ENCODE measurements around the gene FAM120AOS.
A peak's percentile ranks its signal among the peaks of the same experiment; 100 is the strongest.

Gene FAM120AOS

DNA sequence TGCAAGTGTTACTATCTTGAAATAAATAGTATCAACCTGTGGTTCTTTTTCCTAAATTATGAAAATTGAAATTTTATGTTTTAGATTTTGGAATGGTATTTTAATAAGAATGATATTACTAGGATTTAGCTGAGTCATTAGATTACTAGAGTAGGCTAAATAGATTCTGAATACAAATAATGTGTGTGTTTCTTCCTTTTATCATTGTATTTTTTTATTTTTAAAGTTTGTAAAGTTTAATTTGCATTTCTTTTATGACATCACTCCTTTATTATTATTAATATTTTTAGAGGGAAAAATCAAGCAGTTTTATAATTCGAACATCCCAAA is 8.0 kb upstream of the FAM120AOS start:
- no peak overlapping the region for H3K27ac Mint-ChIP-seq
- H3K4me3 Mint-ChIP-seq: no peak overlapping the region
- no peaks in the 10 kb centered on the region for H3K27me3 Mint-ChIP-seq (ENCODE audit: low read depth, poor library complexity)
- TF ChIP-seq, protein P1, sequence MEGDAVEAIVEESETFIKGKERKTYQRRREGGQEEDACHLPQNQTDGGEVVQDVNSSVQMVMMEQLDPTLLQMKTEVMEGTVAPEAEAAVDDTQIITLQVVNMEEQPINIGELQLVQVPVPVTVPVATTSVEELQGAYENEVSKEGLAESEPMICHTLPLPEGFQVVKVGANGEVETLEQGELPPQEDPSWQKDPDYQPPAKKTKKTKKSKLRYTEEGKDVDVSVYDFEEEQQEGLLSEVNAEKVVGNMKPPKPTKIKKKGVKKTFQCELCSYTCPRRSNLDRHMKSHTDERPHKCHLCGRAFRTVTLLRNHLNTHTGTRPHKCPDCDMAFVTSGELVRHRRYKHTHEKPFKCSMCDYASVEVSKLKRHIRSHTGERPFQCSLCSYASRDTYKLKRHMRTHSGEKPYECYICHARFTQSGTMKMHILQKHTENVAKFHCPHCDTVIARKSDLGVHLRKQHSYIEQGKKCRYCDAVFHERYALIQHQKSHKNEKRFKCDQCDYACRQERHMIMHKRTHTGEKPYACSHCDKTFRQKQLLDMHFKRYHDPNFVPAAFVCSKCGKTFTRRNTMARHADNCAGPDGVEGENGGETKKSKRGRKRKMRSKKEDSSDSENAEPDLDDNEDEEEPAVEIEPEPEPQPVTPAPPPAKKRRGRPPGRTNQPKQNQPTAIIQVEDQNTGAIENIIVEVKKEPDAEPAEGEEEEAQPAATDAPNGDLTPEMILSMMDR (IDR thresholded peaks at IDR 0.05): no peak
- no peak for DNase-seq
- H3K4me1 Mint-ChIP-seq: peaks cover 71% of the 10 kb centered on the region
- H3K36me3 Mint-ChIP-seq (ENCODE audit: low read depth): peaks cover 15% of the 10 kb centered on the region
- H3K9me3 Mint-ChIP-seq: no peaks in the 10 kb centered on the region

DNA sequence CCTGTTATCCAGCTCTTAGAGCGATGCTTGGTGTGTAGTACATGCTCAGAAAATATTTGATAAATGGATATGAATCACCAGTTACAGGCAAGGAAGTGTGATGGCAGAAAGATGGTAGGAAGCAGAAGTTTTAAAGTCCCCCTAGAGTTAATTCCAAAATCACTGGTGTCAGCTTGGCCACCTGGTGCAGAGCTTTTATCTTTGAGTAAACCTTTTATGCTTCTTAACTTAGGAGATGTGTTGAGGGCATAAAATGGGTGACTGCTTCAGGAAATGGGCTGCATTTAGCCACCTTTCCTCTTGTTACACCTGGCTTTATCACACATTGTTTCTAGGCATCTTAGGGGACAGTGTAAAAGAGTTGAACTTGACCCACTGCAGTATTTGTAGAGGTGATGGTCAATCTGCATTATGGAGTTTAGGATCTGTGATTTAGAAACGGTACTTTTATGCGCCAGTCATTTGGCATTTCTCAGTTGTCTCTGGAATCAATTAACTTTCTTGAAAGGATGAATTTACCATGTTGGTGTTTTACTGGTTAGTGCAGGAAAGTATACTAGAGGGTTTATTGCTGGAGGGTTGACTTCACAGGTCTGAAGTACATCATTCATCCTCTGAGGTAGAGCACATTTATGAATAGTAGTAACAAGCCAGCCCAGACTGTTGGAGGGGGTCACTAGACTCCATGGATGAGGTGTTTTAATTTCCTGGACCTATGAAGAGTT is 7.5 kb upstream of the FAM120AOS start:
- TF ChIP-seq, protein P1 (IDR thresholded peaks at IDR 0.05): no peak
- Mint-ChIP-seq H3K4me1 (peaks cover 69% of the 10 kb centered on the region), H3K27me3 (ENCODE audit: low read depth, poor library complexity) (no peaks in the 10 kb centered on the region), H3K9me3 (no peaks in the 10 kb centered on the region), H3K4me3 (no peak overlapping the region), H3K27ac (no peak overlapping the region), H3K36me3 (ENCODE audit: low read depth) (peaks cover 17% of the 10 kb centered on the region)
- DNase-seq: no peak

DNA sequence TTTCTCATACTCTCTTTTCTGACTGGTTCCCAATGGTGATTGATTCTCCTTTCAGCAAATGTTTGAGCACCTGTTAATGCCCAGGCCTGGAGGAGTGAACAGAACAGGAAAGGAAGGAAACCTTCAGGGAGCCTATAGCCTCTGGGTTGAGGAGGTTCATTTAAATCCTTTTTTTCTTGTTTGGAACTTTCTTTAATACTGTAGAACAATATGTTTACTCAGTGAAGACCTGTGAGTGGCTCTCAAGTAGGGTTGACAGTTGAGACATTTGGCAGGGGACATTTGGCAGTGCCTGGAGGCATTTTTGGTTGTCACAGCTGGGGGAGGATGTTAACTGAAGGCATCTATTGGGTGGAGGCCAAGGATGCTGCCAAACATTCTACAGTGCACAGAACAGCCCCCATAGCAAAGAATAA is 6.1 kb upstream of the FAM120AOS start:
- H3K27ac Mint-ChIP-seq: peak overlapping the region; percentile 24
- TF ChIP-seq, protein P1 (IDR thresholded peaks at IDR 0.05): no peak
- peaks cover 17% of the 10 kb centered on the region for H3K36me3 Mint-ChIP-seq (ENCODE audit: low read depth)
- H3K9me3 Mint-ChIP-seq: no peaks in the 10 kb centered on the region
- H3K4me1 Mint-ChIP-seq: peaks cover 62% of the 10 kb centered on the region
- no peaks in the 10 kb centered on the region for H3K27me3 Mint-ChIP-seq (ENCODE audit: low read depth, poor library complexity)
- DNase-seq: no peak
- no peak overlapping the region for H3K4me3 Mint-ChIP-seq

DNA sequence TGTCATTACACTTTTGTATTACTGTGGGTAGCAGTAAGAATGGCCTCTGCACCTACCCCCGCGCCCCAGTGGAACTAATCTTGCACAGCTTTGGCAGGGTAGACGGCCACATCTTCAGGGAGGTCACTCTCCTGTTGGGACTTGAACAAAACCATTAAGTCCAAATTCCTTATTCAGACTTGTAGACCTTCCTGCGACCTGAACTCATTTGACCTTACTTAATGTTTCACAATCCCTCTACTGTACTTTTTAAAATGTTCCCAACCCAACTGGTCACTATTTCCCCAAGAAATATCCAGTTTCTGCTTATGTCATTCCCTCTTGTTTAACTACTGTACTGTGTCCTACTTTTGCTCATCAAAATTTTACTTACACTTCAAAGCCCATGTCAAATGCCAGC is 5.3 kb upstream of the FAM120AOS start:
- Mint-ChIP-seq H3K9me3 (no peaks in the 10 kb centered on the region), H3K27ac (peak overlapping the region; percentile 24), H3K4me1 (peaks cover 62% of the 10 kb centered on the region), H3K4me3 (no peak overlapping the region), H3K27me3 (ENCODE audit: low read depth, poor library complexity) (no peaks in the 10 kb centered on the region), H3K36me3 (ENCODE audit: low read depth) (peaks cover 17% of the 10 kb centered on the region)
- TF ChIP-seq, protein P1 (IDR thresholded peaks at IDR 0.05): no peak
- DNase-seq: no peak

DNA sequence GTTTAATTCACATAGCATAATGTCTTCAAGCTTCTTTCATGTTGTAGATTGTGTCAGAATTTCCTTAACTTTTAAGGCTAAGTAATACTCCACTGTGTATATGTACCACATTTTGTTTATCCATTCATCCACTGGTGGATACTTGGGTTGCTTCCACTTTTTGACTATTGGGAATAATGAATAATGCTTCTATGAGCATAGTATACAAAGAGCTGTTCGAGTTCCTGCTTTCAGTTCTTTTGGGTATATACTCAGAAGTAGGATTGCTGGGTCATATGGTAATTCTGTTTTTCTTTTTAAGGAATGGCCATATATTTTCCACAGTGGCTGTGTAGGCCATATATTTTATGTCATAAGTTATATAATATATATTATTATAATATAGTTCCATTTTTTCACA is 3.6 kb upstream of the FAM120AOS start:
- Mint-ChIP-seq H3K27me3 (ENCODE audit: low read depth, poor library complexity) (no peaks in the 10 kb centered on the region), H3K4me3 (no peak overlapping the region), H3K27ac (no peak overlapping the region), H3K4me1 (peaks cover 59% of the 10 kb centered on the region), H3K9me3 (no peaks in the 10 kb centered on the region), H3K36me3 (ENCODE audit: low read depth) (peaks cover 17% of the 10 kb centered on the region)
- no peak for DNase-seq
- TF ChIP-seq, protein P1 (IDR thresholded peaks at IDR 0.05): no peak

DNA sequence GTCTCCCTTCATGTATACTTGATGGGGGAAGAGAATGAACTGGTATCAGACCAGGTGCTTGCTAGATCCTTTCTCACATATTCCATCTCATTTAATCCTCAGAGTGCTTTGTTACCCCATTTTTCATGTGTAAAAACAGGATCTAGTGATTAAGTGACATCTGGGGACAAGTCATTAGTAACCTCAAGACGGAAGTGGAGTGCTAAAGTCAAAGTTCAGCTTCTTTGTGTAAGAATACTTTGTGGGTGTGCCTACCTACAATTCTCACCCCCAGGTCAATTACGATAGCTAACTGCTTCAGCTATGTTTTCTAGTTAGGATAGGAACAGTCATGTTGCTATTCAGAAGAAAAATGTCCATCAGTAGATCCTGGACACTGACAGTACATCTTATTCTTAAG is 3.1 kb upstream of the FAM120AOS start:
- H3K36me3 Mint-ChIP-seq (ENCODE audit: low read depth): peaks cover 17% of the 10 kb centered on the region
- no peaks in the 10 kb centered on the region for H3K9me3 Mint-ChIP-seq
- no peak for DNase-seq
- H3K4me1 Mint-ChIP-seq: peaks cover 59% of the 10 kb centered on the region
- H3K27ac Mint-ChIP-seq: no peak overlapping the region
- TF ChIP-seq, protein P1 (IDR thresholded peaks at IDR 0.05): no peak
- no peak overlapping the region for H3K4me3 Mint-ChIP-seq
- no peaks in the 10 kb centered on the region for H3K27me3 Mint-ChIP-seq (ENCODE audit: low read depth, poor library complexity)
